WTC11 (cell line): ENCODE results near the gene LDB2. TPM values are rescaled to one million over a fixed set of nuclear protein-coding genes. Genes with fewer than 3 reads are reported as not detected.

Source experiments
- ATAC-seq: fragments of 200-7000 bp; cut with Tn5 transposase; 2 replicates; pipeline ENCODE4 v1.10.0; 2021; ENCODE audit warnings: mild to moderate bottlenecking, moderate library complexity
- CTCF ChIA-PET: fragments of 300-600 bp; sonication (Branson Sonifier 250); formaldehyde crosslinking; loops from one replicate; lab custom pipeline; 2021; ENCODE audit warnings: antibody characterized with exemption; lab: Charles Lee
- POLR2A ChIA-PET: fragments of 350-600 bp; sonication (Branson Sonifier 250); formaldehyde crosslinking; loops from one replicate; lab custom pipeline; 2021; ENCODE audit warnings: antibody characterized with exemption; lab: Charles Lee
- DNase-seq: peaks from one replicate; pipeline ENCODE4 v3.0.0; 2021; ENCODE audit warnings: low spot score
- H3K27ac Mint-ChIP-seq: 2 replicates; pipeline ENCODE4 v1.8.0; 2021; ENCODE audit warnings: mixed read lengths
- H3K27me3 Mint-ChIP-seq: 2 replicates; pipeline ENCODE4 v1.8.0; 2021; ENCODE audit warnings: low read depth, mild to moderate bottlenecking, moderate library complexity, mixed read lengths
- H3K36me3 Mint-ChIP-seq: 2 replicates; pipeline ENCODE4 v1.8.0; 2021; ENCODE audit warnings: mixed read lengths
- H3K4me1 Mint-ChIP-seq: 2 replicates; pipeline ENCODE4 v1.8.0; 2022; ENCODE audit warnings: mixed read lengths
- H3K4me3 Mint-ChIP-seq: 2 replicates; pipeline ENCODE4 v1.8.0; 2021; ENCODE audit warnings: mild to moderate bottlenecking, moderate library complexity, mixed read lengths
- H3K9me3 Mint-ChIP-seq: 2 replicates; pipeline ENCODE4 v1.8.0; 2021; ENCODE audit warnings: mixed read lengths
- ARID4B ChIP-seq: sonication (generic); formaldehyde crosslinking; IDR thresholded peaks from 2 replicates; pipeline ENCODE4 v1.8.0; 2023; ENCODE audit warnings: missing genetic modification reagents, mild to moderate bottlenecking, borderline replicate concordance
- CREB1 ChIP-seq: sonication (generic); formaldehyde crosslinking; IDR thresholded peaks from 2 replicates; pipeline ENCODE4 v1.8.0; 2023; ENCODE audit warnings: mild to moderate bottlenecking, missing genetic modification reagents
- FOXJ3 ChIP-seq: sonication (generic); formaldehyde crosslinking; IDR thresholded peaks from 2 replicates; pipeline ENCODE4 v1.9.0; 2021; ENCODE audit warnings: missing genetic modification reagents, mild to moderate bottlenecking, borderline replicate concordance
- FOXP4 ChIP-seq: sonication (generic); formaldehyde crosslinking; IDR thresholded peaks from 2 replicates; pipeline ENCODE4 v1.8.0; 2022; ENCODE audit warnings: mild to moderate bottlenecking, missing genetic modification reagents
- GRHL2 ChIP-seq: fragments of 250-450 bp; sonication (Bioruptor Pico); IDR thresholded peaks from 2 replicates; pipeline ENCODE4 v1.8.0; 2022; ENCODE audit warnings: mild to moderate bottlenecking, moderate library complexity; ENCODE audit not compliant: insufficient replicate concordance, severe bottlenecking
- KAT7 ChIP-seq: sonication (generic); formaldehyde crosslinking; IDR thresholded peaks from 2 replicates; pipeline ENCODE4 v1.8.1; 2023; ENCODE audit warnings: missing genetic modification reagents, mild to moderate bottlenecking, borderline replicate concordance
- NFYB ChIP-seq: sonication (generic); formaldehyde crosslinking; conservative IDR thresholded peaks from 2 replicates; pipeline ENCODE4 v1.8.0; 2022; ENCODE audit warnings: low read depth, missing genetic modification reagents
- OVOL2 ChIP-seq: fragments of 250-450 bp; sonication (Bioruptor Pico); IDR thresholded peaks from 2 replicates; pipeline ENCODE4 v1.9.0; 2021; ENCODE audit warnings: mild to moderate bottlenecking, borderline replicate concordance
- RORB ChIP-seq: fragments of 250-450 bp; sonication (Bioruptor Pico); IDR thresholded peaks from 2 replicates; pipeline ENCODE4 v1.9.0; 2021; ENCODE audit warnings: mild to moderate bottlenecking
- SP1 ChIP-seq: sonication (generic); formaldehyde crosslinking; conservative IDR thresholded peaks from 2 replicates; pipeline ENCODE4 v1.8.1; 2022; ENCODE audit warnings: missing genetic modification reagents
- ZMAT4 ChIP-seq: fragments of 250-450 bp; sonication (Bioruptor Pico); IDR thresholded peaks from 2 replicates; pipeline ENCODE4 v1.9.0; 2021; ENCODE audit warnings: mild to moderate bottlenecking
- ZNF121 ChIP-seq: sonication (generic); formaldehyde crosslinking; IDR thresholded peaks from 2 replicates; pipeline ENCODE4 v1.8.0; 2023; ENCODE audit warnings: missing genetic modification reagents
- ZNF232 ChIP-seq: sonication (generic); formaldehyde crosslinking; IDR thresholded peaks from 2 replicates; pipeline ENCODE4 v1.8.0; 2022; ENCODE audit warnings: mild to moderate bottlenecking, missing genetic modification reagents
- ZNF396 ChIP-seq: fragments of 250-450 bp; sonication (Bioruptor Pico); IDR thresholded peaks from 2 replicates; pipeline ENCODE4 v1.8.0; 2021; ENCODE audit warnings: mild to moderate bottlenecking, moderate library complexity, borderline replicate concordance
- total RNA-seq: library from RNA; stranded (reverse); gene quantifications from 3 replicates; pipeline ENCODE4 v1.2.3, GENCODE V29; 2021
- TF ChIP-seq, protein P1 (sequence below): sonication (generic); formaldehyde crosslinking; IDR thresholded peaks from 2 replicates; pipeline ENCODE4 v1.8.1; 2023; ENCODE audit warnings: mild to moderate bottlenecking, missing genetic modification reagents, moderate library complexity
- TF ChIP-seq, protein P2 (sequence below): sonication (generic); formaldehyde crosslinking; conservative IDR thresholded peaks from 2 replicates; pipeline ENCODE4 v1.8.1; 2022; ENCODE audit warnings: mild to moderate bottlenecking, missing genetic modification reagents

The LDB2 gene
- total RNA-seq, 1 experiment from 2014 or later: 62.4 TPM

GRCh38 chr4:16731776-16732380, 166.6 kb downstream of the LDB2 start:
- Mint-ChIP-seq H3K36me3 (peaks cover 7% of the 10 kb centered on the region), H3K27ac (0 out of 2 replicates have a peak overlapping the region, but pooled peaks have one; percentile 7), H3K4me3 (no peak overlapping the region; the same call in 1 of the 2 replicates), H3K9me3 (peaks cover 6% of the 10 kb centered on the region; the same call in 1 of the 2 replicates), H3K4me1 (peaks cover 78% of the 10 kb centered on the region), H3K27me3 (no peaks in the 10 kb centered on the region)
- ChIA-PET POLR2A (interaction anchor here (0.6 kb wide), 1 partner anchor 61 kb away, joined by 3 read pairs; no protein-coding TSS in a partner anchor), CTCF (interaction anchor here (0.6 to 1.7 kb wide), 5 partner anchors 33 to 817 kb away, joined by 3 to 5 read pairs (median 3); no protein-coding TSS in a partner anchor)
- DNase-seq (no peak), ATAC-seq (no peak; the same call in 1 of the 2 replicates)
- TF ChIP-seq OVOL2 (CRISPR knock-in tag) (no peak), FOXP4 (CRISPR knock-in tag) (no peak), KAT7 (CRISPR knock-in tag) (no peak), ARID4B (no peak), CREB1 (no peak), RORB (CRISPR knock-in tag) (no peak), GRHL2 (no peak), ZNF396 (CRISPR knock-in tag) (no peak), NFYB (no peak), ZNF121 (CRISPR knock-in tag) (no peak), SP1 (CRISPR knock-in tag) (no peak)
- TF ChIP-seq, protein P1, sequence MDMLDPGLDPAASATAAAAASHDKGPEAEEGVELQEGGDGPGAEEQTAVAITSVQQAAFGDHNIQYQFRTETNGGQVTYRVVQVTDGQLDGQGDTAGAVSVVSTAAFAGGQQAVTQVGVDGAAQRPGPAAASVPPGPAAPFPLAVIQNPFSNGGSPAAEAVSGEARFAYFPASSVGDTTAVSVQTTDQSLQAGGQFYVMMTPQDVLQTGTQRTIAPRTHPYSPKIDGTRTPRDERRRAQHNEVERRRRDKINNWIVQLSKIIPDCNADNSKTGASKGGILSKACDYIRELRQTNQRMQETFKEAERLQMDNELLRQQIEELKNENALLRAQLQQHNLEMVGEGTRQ (CRISPR knock-in tag): no peak

DNA sequence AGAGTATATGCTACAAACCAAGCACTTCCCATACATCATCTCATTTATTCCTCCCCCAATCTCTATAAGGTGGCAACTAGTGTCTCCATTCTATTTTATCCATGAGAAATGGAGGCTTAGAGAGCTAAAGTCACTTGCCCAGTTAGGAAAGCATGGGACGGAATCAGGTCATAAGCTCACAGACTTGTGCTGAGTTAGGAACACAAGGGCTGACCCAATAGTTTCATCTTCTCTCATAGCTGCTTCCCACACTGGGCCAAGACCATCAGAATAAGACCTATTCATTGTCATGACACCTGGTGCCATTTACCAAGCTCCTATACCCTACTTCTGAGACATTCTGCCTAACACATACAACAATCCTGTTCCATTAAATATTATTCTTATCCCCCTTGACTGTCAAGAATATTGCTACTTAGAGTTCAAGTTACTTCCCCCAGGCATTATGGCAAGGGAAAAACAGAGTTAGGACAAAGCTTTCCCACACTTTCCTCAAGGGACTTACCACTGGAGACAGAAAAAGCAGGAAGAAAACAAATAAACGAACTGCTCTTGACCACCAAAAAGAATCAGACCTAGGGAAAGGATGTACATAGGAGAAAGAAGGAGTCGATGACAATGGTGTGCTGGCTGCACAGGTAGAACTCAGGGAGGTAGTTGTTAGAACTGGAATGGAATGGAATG, 167.8 kb downstream of the LDB2 start:
- H3K36me3 Mint-ChIP-seq: peaks cover 7% of the 10 kb centered on the region
- CTCF ChIA-PET: interaction anchor here (1.7 to 2.5 kb wide), 2 partner anchors 34 to 148 kb away, joined by 5 to 12 read pairs; no protein-coding TSS in a partner anchor
- H3K27ac Mint-ChIP-seq: no peak overlapping the region
- no peak for ATAC-seq
- peaks cover 6% of the 10 kb centered on the region for H3K9me3 Mint-ChIP-seq
- POLR2A ChIA-PET: no interaction called here
- no peak for DNase-seq
- no peak for TF ChIP-seq CREB1
- no peak for TF ChIP-seq ZNF121 (CRISPR knock-in tag)
- no peak for TF ChIP-seq ZMAT4 (CRISPR knock-in tag)
- TF ChIP-seq, protein P2, sequence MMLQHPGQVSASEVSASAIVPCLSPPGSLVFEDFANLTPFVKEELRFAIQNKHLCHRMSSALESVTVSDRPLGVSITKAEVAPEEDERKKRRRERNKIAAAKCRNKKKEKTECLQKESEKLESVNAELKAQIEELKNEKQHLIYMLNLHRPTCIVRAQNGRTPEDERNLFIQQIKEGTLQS (CRISPR knock-in tag): no peak
- no peak for TF ChIP-seq FOXJ3
- no peak for TF ChIP-seq ZNF232 (CRISPR knock-in tag)
- peaks cover 75% of the 10 kb centered on the region for H3K4me1 Mint-ChIP-seq
- H3K4me3 Mint-ChIP-seq: no peak overlapping the region
- no peaks in the 10 kb centered on the region for H3K27me3 Mint-ChIP-seq
